ENCODE data around the gene HIBADH.
"Not testable (repeated sequence)": the region's sequence is repeated elsewhere in the genome, so short reads cannot be mapped to it uniquely, and the experiment has no call there.

The HIBADH gene

DNA sequence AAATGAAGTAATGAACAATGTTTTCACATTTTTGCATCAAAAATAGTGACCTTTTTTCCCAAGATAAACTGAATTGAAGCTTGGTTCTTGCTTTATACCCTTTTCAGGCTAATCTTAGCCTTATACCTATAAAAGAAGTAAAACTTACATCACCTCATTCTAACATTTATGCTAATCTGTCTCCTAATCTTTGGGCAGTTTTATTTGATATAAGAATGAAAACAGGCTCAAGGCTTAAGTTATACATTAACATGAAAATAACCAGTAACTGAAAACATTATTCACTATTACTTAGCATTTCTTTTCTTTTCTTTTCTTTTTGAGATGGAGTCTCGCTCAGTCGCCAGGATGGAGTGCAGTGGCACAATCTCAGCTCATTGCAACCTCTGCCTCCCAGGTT is 113.1 kb downstream of the HIBADH start:
- no peak for DNase-seq (ENCODE audit: low read depth in 3 of 3)

DNA sequence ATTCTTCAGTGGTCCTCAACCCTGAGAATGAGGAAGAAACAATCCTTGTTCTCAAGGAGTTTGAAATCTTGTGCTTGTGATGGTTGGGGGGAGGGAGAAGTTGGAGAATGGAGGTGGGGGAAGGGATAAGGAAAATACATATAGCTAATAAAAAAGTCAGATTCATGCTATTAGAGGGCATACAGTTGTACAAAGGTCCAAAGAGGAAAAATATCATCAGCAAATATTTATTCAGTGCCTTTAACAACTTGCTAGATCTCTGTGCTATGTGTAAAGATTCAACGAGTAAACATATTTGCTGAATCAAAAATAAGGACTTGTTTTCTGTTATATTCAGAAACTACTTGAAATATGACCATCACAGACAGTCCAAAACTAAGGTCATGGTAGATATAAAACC is 114.4 kb downstream of the HIBADH start:
- no peak for DNase-seq (ENCODE audit: low read depth in 3 of 3)

GRCh38 chr7:27547401-27547800 is 115.3 kb downstream of the HIBADH start:
- DNase-seq (ENCODE audit: low read depth in 3 of 3), result no peak

DNA sequence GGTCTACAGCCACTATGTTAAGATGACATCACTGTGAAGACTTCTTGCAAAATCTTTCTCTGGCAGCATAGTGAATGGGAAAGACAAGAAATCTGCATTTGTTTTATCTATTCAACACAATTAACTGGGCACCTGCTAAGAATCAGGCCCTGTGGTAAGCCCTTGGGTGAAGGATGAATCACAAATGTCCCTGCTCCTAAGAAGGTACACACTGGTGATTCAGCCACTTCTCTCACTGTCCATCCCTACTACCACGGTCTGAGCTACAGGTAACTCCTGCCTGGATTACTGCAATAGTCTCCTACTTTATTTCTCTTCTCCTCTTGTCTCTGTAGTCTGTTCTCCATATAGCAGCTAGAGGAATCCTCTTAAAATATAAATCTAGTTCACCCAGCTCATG is 116.1 kb downstream of the HIBADH start:
- no peak for DNase-seq (ENCODE audit: low read depth in 3 of 3)

- no peak for DNase-seq (ENCODE audit: low read depth in 3 of 3)
Measured at GRCh38 chr7:27535795-27536194, 126.9 kb downstream of the HIBADH start.

GRCh38 chr7:27533652-27534081 is 129.0 kb downstream of the HIBADH start:
- DNase-seq (ENCODE audit: low read depth in 3 of 3), result no peak

DNA sequence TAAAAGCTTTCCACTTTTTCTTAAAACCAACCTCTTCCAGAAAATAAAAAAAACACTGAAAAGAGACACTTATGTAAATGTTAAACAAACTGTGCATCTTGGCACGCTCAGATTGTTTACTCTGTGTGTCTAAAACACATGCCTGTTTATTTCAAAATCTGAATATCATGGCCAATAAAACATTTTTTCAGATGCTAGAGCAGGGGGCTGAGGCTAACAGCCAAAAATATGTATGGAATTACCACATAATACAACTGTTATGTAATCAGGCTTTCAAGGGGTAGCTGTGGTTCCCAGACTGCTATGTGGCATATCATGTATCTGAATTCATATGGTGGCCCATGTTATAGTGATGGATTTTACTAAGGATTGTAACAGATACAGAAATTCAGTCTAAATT is 130.4 kb downstream of the HIBADH start:
- no peak for DNase-seq (ENCODE audit: low read depth in 3 of 3)

DNA sequence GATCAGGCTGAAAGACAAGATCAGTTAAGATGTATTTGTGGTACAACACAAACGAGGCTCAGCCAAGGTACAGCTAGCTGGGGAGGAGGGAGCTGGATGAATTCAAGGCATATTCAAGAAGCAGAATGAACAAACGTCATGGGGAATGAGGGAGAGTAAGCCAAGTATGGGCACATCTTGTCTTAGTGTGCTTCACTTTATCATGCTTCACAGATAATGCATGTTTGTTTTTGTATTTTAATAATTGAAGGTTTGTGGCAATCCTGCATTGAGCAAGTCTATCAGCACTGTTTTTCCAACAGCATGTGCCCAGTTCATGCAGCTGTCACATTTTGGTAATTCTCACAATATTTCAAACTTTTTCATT is 135.4 kb downstream of the HIBADH start:
- no peak for DNase-seq (ENCODE audit: low read depth in 3 of 3)

GRCh38 chr7:27526611-27527347 is 135.9 kb downstream of the HIBADH start:
- DNase-seq (ENCODE audit: low read depth in 3 of 3), result no peak

GRCh38 chr7:27526131-27526530 is 136.6 kb downstream of the HIBADH start:
- no peak for DNase-seq (ENCODE audit: low read depth in 3 of 3)

GRCh38 chr7:27523321-27523720 is 139.4 kb downstream of the HIBADH start:
- no peak for DNase-seq (ENCODE audit: low read depth in 3 of 3)

DNA sequence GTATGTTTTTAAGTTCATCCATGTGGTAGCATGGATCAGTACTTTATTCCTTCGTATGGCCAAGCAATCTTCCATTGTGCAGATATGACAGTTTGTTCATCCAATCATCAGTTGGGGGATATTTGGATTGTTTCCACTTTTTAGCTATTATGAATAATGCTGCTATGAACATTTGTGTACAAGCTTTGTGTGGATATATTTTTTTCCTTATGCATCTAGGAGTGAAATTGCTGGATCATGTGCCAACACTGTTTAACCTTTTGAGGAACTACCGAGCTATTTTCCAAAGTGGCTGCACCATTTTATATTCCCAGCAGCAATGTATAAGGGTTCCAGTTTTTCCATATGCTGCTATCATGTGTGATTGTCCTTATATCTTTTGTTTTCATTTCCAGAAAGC is 140.1 kb downstream of the HIBADH start:
- no peak for DNase-seq (ENCODE audit: low read depth in 3 of 3)

- no peak for DNase-seq (ENCODE audit: low read depth in 3 of 3)
Measured at GRCh38 chr7:27520815-27521790, 141.6 kb downstream of the HIBADH start.

GRCh38 chr7:27519793-27520469 is 142.8 kb downstream of the HIBADH start:
- DNase-seq (ENCODE audit: low read depth in 3 of 3), result no peak

DNA sequence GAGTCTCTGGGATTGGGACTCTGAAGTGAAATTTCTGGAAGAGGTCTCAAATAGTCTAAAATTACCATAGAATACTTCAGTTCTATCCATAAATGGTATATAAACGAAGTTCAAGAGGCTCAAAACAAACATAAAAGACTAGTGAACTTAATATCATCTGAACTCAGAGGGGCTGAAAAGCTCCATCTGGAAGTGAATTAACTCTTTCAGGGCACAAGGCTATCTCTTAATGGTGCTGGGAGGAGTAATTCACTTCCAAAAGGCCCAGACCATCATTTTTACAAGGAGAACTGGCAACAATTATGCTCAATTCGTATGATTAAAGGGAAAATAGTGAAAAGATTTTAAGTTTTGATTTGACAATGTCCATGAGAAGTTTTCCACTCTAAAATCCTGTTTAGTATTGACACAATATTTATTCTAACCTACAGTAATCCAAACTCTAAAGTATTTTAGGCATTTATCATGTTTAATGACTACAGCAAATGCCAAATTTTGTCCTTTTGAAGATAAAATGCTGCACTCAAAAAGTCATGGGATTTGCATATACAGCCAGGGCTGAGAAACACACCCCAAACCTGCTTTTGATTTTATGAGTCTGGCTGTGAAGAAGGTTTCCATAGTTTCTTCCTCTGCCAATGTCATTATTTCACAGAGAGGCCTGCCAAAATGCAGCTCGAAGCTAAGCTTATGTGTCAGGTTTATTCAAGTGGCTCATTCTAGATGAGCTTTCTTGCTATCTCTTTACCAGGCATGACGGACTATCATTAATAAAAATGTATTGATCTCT is 143.9 kb downstream of the HIBADH start:
- DNase-seq (ENCODE audit: low read depth in 3 of 3), result no peak

GRCh38 chr7:27516421-27516820 is 146.3 kb downstream of the HIBADH start:
- DNase-seq (ENCODE audit: low read depth in 3 of 3), result no peak

- DNase-seq (ENCODE audit: low read depth in 3 of 3), result no peak
Measured at GRCh38 chr7:27515933-27516332, 146.8 kb downstream of the HIBADH start.

GRCh38 chr7:27514861-27515260 is 147.8 kb downstream of the HIBADH start:
- DNase-seq (ENCODE audit: low read depth in 3 of 3), result no peak

DNA sequence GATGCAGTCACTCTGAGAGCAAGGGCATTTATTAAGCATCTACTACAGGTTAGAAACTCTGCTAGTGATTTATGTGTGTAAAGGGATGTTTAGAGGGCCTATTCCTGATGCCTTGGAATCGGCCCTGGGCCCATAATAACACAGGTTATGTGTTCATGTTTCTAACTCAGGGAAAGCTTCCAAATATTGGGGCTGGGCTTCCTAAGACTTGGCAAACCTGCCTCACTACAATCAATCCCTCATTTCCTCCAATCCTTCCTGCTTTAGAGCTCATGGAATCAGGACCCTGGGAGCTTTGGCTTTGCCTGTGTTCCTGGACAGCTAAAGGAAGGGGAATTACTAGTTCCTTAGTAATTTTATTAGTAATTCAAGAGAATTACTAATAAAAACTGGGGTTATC is 148.8 kb downstream of the HIBADH start:
- no peak for DNase-seq (ENCODE audit: low read depth in 3 of 3)

- DNase-seq (ENCODE audit: low read depth in 3 of 3), result not testable (repeated sequence)
Measured at GRCh38 chr7:27511370-27511769, 151.3 kb downstream of the HIBADH start.

- DNase-seq (ENCODE audit: low read depth in 3 of 3), result no peak
Measured at GRCh38 chr7:27510541-27510940, 152.1 kb downstream of the HIBADH start.

DNA sequence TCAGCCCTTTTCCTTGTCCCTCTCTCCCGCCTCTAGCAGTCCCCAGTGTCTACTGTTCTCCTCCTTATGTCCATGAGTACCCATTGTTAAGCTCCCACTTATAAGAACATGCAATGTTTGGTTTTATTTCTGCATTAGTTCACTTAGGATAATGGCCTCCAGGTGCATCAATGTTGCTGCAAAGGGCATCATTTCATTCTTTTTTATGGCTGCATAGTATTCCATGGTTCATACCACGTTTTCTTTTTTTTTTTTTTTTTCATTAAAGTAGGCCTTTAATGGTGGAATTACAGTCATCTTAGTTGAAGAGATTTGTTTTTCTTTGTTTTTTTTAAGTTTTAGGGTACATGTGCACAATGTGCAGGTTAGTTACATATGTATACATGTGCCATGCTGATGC is 160.8 kb downstream of the HIBADH start:
- DNase-seq (ENCODE audit: low read depth in 3 of 3), result not testable (repeated sequence)

All from stimulated activated CD4-positive, alpha-beta T cell treated with anti-CD3 and anti-CD28 coated beads, TNF-alpha, amount 100 ng/mL, for 4 hours (primary cell).